HG03097 (cell line): ENCODE measurements around the gene CIRBP.

ENCODE experiments used
- ATAC-seq: cut with Tn5 transposase; IDR thresholded peaks from one replicate; pipeline ENCODE4 v1.9.1; 2021; ENCODE audit not compliant: unreplicated experiment, low FRiP score

CIRBP gene

DNA sequence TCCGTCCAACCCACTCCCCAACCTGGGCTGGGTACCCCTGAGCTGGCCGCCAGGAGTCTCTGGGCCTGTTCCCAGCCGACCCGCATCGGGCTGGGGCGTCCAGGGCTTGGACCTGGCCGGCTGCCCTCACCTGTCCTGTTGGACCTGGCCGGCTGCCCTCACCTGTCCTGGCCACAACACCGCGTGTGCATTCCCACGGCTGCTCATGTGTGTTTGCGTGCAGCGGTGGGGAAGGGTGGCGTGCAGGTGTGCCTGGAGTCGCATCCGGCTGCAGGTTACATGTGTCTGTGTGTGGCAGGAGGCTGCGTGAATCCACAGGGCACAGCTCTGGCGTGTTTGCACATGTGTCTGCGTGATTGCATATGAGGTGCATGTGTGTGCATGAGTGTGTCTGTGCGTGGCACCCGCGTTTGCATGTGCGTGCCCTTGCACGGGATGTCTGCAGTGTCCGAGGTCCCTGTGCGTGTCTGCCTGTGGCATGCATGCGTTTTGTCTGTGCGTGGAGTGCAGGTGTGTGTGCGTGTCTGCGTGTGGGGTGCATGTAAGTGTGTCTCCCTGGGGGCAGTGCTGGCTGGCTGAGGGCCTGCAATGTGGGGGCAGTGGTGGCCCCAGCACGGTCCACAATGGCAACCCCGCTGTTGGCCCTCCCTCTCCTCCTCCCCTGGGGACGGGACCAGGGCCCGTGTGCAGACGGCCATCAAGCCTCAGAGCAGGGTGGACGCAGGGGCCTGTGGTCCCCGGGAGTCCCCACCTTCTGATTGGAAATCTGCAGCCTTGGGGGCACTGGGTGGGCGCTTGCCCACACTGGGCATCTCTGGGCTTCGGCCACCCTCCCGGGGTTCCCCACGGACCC is 19.9 kb downstream of the CIRBP start:
- ATAC-seq: no peak

- no peak for ATAC-seq
Observed at GRCh38 chr19:1289686-1290025, 20.5 kb downstream of the CIRBP start.

- ATAC-seq: no peak
Observed at GRCh38 chr19:1290196-1290702, 21.1 kb downstream of the CIRBP start.

GRCh38 chr19:1290703-1291651 is 21.8 kb downstream of the CIRBP start:
- no peak for ATAC-seq

- no peak for ATAC-seq
Observed at GRCh38 chr19:1291761-1292418, 22.8 kb downstream of the CIRBP start.

- ATAC-seq: no peak
Observed at GRCh38 chr19:1292419-1293151, 23.5 kb downstream of the CIRBP start.

DNA sequence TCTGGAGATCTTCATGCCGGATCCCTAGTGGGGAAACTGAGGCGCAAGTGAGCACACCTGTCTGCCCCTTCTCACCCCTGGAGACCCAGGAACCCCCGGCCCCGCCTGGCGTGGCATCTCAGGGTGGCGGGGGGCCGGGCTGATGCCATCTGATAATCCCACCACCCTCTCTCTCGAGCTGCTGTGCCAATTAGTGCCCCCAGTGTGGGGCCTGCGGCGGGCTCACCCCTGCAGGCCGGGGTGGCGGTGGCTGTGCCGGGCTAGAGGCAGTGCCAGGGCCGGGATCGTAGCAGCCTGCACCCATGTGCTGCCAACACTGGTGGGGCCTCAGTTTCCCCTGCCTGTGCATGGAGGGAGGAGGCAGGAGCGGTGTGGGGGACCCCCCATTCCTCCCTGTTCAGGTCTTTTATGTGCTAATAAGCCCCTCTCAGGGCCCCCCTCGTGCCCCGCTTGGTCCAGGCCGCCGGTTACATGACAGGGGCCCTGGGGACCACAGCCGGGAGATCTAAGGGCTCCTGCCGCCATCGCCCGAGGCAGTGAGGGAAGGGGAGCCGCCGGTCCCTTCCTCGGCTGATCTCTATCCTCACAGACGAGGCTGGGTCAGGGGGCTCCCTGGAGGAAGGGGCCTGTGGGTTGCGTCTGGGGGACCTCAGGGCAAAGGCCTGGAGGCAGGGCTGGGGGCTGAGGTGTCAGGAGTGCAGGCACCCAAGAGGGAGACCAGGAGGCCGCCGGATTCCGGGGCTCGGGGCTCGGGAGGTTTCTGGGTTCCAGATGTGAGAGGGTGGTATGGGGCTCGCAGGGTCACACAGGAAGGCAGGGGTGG is 24.9 kb downstream of the CIRBP start:
- ATAC-seq: no peak

- ATAC-seq: no peak
Observed at GRCh38 chr19:1294688-1295087, 25.6 kb downstream of the CIRBP start.

DNA sequence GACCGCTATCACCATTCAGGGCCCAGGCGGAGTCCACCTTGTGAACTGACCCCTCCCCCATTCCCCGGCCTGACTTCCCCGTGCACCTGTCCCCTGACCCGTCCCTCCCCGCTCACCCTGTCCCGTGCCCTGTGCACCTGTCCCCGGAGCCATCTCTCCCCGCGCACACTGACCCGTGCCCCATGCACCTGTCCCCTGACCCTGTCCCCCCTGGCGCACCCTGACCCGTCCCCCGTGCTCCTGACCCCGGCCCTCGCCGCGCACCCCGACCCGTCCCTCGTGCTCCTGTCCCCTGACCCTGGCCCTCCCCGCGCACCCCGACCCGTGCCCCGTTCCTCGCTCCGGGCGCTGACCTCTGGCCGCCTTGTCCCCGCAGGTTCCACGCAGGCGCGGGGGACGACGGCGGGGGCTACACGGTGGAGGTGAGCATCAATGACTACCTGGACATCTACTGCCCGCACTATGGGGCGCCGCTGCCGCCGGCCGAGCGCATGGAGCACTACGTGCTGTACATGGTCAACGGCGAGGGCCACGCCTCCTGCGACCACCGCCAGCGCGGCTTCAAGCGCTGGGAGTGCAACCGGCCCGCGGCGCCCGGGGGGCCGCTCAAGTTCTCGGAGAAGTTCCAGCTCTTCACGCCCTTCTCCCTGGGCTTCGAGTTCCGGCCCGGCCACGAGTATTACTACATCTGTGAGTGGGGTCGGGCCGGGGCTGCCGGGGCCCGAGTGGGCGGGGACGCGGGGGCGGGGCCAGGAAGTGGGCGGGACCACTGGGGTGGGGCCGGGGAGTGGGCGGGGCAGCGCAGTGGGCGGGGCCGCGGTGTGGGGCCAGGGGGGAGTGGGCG is 26.3 kb downstream of the CIRBP start:
- ATAC-seq: no peak

- ATAC-seq: no peak
Observed at GRCh38 chr19:1296078-1296477, 26.9 kb downstream of the CIRBP start.

- ATAC-seq: no peak
Observed at GRCh38 chr19:1296575-1297271, 27.6 kb downstream of the CIRBP start.

GRCh38 chr19:1298235-1298634 is 29.1 kb downstream of the CIRBP start:
- ATAC-seq: no peak

DNA sequence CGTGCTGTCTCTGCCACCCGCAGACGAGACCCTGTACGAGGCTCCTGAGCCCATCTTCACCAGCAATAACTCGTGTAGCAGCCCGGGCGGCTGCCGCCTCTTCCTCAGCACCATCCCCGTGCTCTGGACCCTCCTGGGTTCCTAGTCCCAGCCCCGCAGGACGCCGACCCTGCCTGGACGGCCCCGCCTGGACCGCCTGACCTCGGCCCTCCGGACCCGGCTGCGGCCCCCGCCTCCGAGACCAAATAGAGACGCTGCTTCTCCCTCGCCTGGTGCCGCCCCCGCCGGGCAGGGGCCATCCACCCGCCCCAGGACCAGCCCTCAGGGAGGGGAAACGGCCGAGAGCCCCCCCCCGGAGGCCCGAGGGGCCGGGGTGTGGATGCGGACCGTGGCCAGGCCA is 30.7 kb downstream of the CIRBP start:
- no peak for ATAC-seq

- no peak for ATAC-seq
Observed at GRCh38 chr19:1300744-1301490, 31.8 kb downstream of the CIRBP start.

DNA sequence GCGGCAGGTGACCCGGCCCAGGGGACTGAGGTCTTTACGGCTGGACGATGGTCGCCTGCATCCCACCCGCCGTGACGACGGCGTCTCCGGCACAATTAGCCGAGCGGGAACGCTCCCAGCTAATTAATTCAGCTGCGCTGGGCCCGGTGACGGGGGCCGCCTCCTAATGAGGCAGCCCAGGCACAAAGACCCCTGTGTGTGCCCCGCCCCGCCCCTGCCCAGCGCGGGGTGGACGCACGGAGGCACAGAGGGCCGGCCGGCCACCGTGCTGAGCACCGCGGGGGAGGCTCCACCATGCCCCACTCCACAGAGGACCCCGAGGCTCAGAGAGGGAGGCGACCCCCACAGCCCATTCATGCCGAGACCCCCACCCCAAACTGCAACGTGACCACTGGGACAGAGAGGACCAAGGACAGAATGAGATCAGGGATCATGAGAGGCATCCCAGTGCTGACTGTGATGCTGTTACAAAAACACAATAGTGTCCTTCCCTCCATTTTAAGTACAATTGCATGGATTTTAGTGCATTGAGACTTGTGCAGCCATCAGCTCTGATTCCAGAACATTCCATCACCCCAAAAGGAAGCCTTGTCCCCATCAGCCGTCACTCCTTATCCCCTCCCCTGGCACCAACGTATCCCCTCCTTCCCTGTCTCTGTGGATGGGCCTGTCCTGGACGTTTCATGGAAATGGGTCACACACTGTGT is 33.6 kb downstream of the CIRBP start:
- no peak for ATAC-seq

- no peak for ATAC-seq
Observed at GRCh38 chr19:1304197-1304924, 35.2 kb downstream of the CIRBP start.
